ENCODE data around the gene FBXO10.
"Not testable (repeated sequence)": the region's sequence is repeated elsewhere in the genome, so short reads cannot be mapped to it uniquely, and the experiment has no call there.

FBXO10 gene

GRCh38 chr9:37521111-37521510 is 55.1 kb downstream of the FBXO10 start:
- DNase-seq (ENCODE audit: low read depth, low spot score): no peak
- TF ChIP-seq CTCF (IDR thresholded peaks at IDR 0.05; ENCODE audit: low read depth, low read length): no peak
- no peak overlapping the region for H3K4me3 ChIP-seq (ENCODE audit: low read depth, low read length)
- in situ Hi-C loops (cut with HindIII; ENCODE audit: low sequenced_read_pairs): no loop called here

GRCh38 chr9:37520641-37521040 is 55.5 kb downstream of the FBXO10 start:
- no peak for TF ChIP-seq CTCF (IDR thresholded peaks at IDR 0.05; ENCODE audit: low read depth, low read length)
- no peak overlapping the region for H3K4me3 ChIP-seq (ENCODE audit: low read depth, low read length)
- DNase-seq (ENCODE audit: low read depth, low spot score): no peak
- in situ Hi-C loops (cut with HindIII; ENCODE audit: low sequenced_read_pairs): no loop called here

GRCh38 chr9:37517923-37518322 is 58.3 kb downstream of the FBXO10 start:
- in situ Hi-C loops (cut with HindIII; ENCODE audit: low sequenced_read_pairs): no loop called here
- DNase-seq (ENCODE audit: low read depth, low spot score): no peak

GRCh38 chr9:37515620-37516258 is 60.4 kb downstream of the FBXO10 start:
- TF ChIP-seq CTCF (IDR thresholded peaks at IDR 0.05; ENCODE audit: low read depth, low read length): no peak
- no peak overlapping the region for H3K4me3 ChIP-seq (ENCODE audit: low read depth, low read length)
- no peak for DNase-seq (ENCODE audit: low read depth, low spot score)
- in situ Hi-C loops (cut with HindIII; ENCODE audit: low sequenced_read_pairs): no loop called here

More at GRCh38 chr9:37517923-37518322, 58.3 kb downstream of the FBXO10 start:
- no peak for TF ChIP-seq CTCF (IDR thresholded peaks at IDR 0.05; ENCODE audit: low read depth, low read length)
- H3K4me3 ChIP-seq (ENCODE audit: low read depth, low read length): no peak overlapping the region

GRCh38 chr9:37514999-37515398 is 61.2 kb downstream of the FBXO10 start:
- in situ Hi-C loops (cut with HindIII; ENCODE audit: low sequenced_read_pairs): no loop called here
- no peak overlapping the region for H3K4me3 ChIP-seq (ENCODE audit: low read depth, low read length)
- no peak for TF ChIP-seq CTCF (IDR thresholded peaks at IDR 0.05; ENCODE audit: low read depth, low read length)
- DNase-seq (ENCODE audit: low read depth, low spot score): no peak

- in situ Hi-C loops (cut with HindIII; ENCODE audit: low sequenced_read_pairs); DNase-seq (ENCODE audit: low read depth, low spot score): not testable (repeated sequence)
Observed at GRCh38 chr9:37514415-37514814, 61.8 kb downstream of the FBXO10 start.

GRCh38 chr9:37512437-37512836 is 63.7 kb downstream of the FBXO10 start:
- H3K4me3 ChIP-seq (ENCODE audit: low read depth, low read length): no peak overlapping the region
- TF ChIP-seq CTCF (IDR thresholded peaks at IDR 0.05; ENCODE audit: low read depth, low read length): no peak
- no peak for DNase-seq (ENCODE audit: low read depth, low spot score)
- in situ Hi-C loops (cut with HindIII; ENCODE audit: low sequenced_read_pairs): no loop called here

More at GRCh38 chr9:37514415-37514814, 61.8 kb downstream of the FBXO10 start:
- not testable (repeated sequence) for H3K4me3 ChIP-seq (ENCODE audit: low read depth, low read length)
